NB4 (cell line): ENCODE measurements around the gene WRAP73.

Source experiments
- DNase-seq: peaks from one replicate; pipeline ENCODE4 v3.0.0; 2010; ENCODE audit warnings: low read depth
- H3K4me3 ChIP-seq: one replicate; pipeline ENCODE4 v1.5.1; 2011; ENCODE audit warnings: mild to moderate bottlenecking, low read depth, low read length, moderate library complexity
- MAX ChIP-seq: IDR thresholded peaks from 2 replicates; pipeline ENCODE4 v1.6.1; 2011; ENCODE audit warnings: low read depth, low read length
- MYC ChIP-seq: IDR thresholded peaks from 2 replicates; pipeline ENCODE4 v1.6.1; 2011; ENCODE audit warnings: low read depth, low read length
- POLR2A ChIP-seq: IDR thresholded peaks from 2 replicates; pipeline ENCODE4 v1.6.1; 2011; ENCODE audit warnings: mild to moderate bottlenecking; ENCODE audit not compliant: insufficient read length; ENCODE audit errors: extremely low read depth
- TF ChIP-seq, protein P1 (sequence below): IDR thresholded peaks from one replicate; pipeline ENCODE4 v1.5.1; 2012; ENCODE audit warnings: low read depth, low read length

The WRAP73 gene

GRCh38 chr1:3645666-3646355, 4.1 kb downstream of the WRAP73 start:
- no peak overlapping the region for H3K4me3 ChIP-seq
- no peak for DNase-seq
- TF ChIP-seq POLR2A (no peak), MAX (no peak), MYC (no peak)
- TF ChIP-seq, protein P1, sequence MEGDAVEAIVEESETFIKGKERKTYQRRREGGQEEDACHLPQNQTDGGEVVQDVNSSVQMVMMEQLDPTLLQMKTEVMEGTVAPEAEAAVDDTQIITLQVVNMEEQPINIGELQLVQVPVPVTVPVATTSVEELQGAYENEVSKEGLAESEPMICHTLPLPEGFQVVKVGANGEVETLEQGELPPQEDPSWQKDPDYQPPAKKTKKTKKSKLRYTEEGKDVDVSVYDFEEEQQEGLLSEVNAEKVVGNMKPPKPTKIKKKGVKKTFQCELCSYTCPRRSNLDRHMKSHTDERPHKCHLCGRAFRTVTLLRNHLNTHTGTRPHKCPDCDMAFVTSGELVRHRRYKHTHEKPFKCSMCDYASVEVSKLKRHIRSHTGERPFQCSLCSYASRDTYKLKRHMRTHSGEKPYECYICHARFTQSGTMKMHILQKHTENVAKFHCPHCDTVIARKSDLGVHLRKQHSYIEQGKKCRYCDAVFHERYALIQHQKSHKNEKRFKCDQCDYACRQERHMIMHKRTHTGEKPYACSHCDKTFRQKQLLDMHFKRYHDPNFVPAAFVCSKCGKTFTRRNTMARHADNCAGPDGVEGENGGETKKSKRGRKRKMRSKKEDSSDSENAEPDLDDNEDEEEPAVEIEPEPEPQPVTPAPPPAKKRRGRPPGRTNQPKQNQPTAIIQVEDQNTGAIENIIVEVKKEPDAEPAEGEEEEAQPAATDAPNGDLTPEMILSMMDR: no peak

DNA sequence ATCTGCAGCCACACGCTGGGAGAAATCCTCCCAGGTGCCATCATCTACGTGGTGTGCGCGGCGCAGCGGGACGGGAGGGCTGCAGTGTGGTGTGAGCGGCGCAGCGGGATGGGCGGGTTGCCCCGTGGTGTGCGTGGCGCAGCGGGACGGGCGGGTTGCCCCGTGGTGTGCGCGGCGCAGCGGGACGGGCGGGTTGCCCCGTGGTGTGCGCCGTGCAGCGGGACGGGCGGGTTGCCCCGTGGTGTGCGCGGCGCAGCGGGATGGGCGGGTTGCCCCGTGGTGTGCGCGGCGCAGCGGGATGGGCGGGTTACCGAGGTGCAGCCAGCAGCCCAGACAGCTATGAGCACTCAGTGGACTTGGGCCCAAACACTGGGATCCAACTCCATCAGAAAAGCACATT, 4.7 kb downstream of the WRAP73 start:
- no peak for DNase-seq
- TF ChIP-seq, protein P1: no peak
- TF ChIP-seq MAX (no peak), MYC (no peak), POLR2A (no peak)
- no peak overlapping the region for H3K4me3 ChIP-seq

- TF ChIP-seq POLR2A: no peak
- TF ChIP-seq MAX: no peak
- TF ChIP-seq, protein P1: no peak
- TF ChIP-seq MYC: no peak
- no peak overlapping the region for H3K4me3 ChIP-seq
- no peak for DNase-seq
These were observed 5.6 kb downstream of the WRAP73 start for GRCh38 chr1:3644273-3644672.

DNA sequence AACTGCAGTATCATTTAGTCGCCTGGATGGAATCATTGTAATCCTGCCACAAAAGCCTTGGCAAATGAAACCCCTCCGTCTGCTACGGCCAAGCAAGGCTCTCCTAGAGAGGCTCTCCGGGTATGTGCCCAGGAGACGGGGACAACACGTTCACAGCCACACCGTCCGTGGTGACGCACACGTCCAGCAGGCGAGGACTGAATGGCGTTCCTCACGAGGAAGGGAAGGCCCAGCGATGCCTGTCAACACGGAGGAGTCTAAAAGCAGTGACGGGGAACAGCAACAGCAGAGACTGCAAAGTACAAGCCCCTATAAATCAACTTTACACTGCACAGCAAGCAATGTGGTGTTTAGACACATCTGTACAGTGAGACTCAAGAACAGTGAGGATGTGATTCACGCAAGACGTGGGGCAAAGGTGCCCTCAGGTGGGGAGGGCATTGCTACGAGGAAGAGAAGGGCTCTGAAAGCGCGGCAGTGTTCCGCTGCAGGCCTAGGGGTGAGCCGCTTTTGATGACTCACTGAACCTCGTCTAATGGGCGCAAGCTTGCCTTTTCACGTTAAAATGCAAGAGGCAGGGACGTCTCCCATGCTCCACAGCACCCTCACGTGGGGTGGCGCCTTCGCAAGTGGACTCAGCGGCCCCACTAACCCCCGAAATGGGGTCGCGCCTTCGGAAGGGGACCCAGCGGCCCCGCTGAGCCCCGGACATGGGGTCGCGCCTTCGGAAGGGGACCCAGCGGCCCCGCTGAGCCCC, 6.8 kb downstream of the WRAP73 start:
- TF ChIP-seq POLR2A (no peak), MAX (no peak), MYC (no peak)
- TF ChIP-seq, protein P1: no peak
- no peak overlapping the region for H3K4me3 ChIP-seq
- no peak for DNase-seq

GRCh38 chr1:3641816-3642215, 8.1 kb downstream of the WRAP73 start:
- no peak for TF ChIP-seq MYC
- TF ChIP-seq, protein P1: no peak
- no peak overlapping the region for H3K4me3 ChIP-seq
- no peak for DNase-seq
